B cell (primary cell): ENCODE measurements around the gene CNTNAP2.

ENCODE experiments used
- EZH2 ChIP-seq: IDR thresholded peaks from 2 replicates; pipeline ENCODE4 v1.6.1; 2012; ENCODE audit warnings: borderline replicate concordance, low read depth, mild to moderate bottlenecking, moderate library complexity, low read length; ENCODE audit not compliant: insufficient read depth, poor library complexity, severe bottlenecking
- TF ChIP-seq, protein P1 (sequence below): fragments of 200-600 bp; IDR thresholded peaks from one replicate; pipeline ENCODE4 v1.8.0; 2022; ENCODE audit warnings: antibody characterized with exemption, mild to moderate bottlenecking

DNA sequence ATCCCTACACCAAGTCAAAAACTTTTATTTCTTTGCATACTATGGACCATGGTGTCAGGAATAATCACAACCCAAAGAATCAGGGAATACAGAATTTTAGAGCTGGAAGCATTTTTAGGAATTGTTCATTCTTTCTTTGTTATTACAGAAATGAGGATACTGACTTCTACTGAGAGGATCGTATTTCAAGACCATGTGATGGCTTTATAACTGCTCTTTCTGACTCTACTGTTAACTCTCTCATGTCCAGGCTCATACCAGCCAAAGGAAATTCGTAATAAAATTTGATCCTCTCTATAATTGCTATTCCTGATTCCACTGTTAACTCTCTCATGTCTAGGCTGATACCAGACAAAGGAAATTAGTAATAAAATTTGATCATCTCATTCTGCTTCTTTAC, 1423.1 kb downstream of the CNTNAP2 start:
- TF ChIP-seq, protein P1, sequence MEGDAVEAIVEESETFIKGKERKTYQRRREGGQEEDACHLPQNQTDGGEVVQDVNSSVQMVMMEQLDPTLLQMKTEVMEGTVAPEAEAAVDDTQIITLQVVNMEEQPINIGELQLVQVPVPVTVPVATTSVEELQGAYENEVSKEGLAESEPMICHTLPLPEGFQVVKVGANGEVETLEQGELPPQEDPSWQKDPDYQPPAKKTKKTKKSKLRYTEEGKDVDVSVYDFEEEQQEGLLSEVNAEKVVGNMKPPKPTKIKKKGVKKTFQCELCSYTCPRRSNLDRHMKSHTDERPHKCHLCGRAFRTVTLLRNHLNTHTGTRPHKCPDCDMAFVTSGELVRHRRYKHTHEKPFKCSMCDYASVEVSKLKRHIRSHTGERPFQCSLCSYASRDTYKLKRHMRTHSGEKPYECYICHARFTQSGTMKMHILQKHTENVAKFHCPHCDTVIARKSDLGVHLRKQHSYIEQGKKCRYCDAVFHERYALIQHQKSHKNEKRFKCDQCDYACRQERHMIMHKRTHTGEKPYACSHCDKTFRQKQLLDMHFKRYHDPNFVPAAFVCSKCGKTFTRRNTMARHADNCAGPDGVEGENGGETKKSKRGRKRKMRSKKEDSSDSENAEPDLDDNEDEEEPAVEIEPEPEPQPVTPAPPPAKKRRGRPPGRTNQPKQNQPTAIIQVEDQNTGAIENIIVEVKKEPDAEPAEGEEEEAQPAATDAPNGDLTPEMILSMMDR, result no peak
- TF ChIP-seq EZH2, result no peak
